Measurements from ENCODE around the gene COL9A2.

COL9A2 gene

DNA sequence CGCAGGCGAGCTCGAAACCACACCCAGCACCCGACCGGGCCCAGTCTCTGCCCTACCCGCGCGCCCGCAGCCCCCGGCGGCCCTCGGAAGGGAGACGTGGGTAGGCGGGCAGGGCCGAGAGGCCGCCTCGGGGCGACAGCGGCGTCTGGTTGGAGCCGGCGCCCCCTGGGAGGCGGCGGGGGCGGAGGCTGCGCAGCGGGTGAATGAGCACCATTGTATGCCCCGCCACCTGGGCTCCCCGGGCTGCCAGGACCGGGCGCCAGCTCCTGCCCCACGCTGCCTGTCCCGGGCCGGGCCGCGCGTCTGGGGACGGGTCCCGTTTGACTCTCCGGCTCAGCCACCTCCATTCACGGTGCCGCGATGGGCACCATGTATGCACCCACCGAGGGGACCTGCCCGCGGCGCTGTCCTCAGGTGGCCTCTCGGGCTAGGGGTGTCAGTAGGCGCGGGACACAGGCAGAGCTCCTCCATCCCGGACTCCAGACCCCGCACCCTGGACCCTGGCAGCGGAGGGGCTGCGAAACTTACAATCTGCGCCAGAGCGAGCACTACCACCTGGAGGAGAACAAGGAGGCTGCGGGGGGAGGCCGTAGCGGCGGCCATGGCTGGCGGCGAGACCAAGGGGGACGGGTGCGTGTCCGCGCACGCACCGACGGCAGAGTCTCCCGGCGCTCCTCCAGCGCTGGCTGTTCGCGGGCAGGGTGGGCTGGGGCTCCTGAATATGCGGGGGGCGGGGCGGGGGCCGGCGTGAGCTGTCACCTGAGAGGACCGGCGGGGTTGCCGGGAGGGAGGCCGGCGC, at the start of gene COL9A2:
Gene COL9A2, minus strand, starts transcription at position 692 of the 799 bp plus-strand sequence. Its CDS starts 89 bp downstream, at position 603.
- peak; percentile 18 for DNase-seq (ENCODE audit: low read depth)
- H3K4me3 ChIP-seq (ENCODE audit: low read length) = peak within 1 kb of the TSS; percentile 13
- TF ChIP-seq, protein P1, sequence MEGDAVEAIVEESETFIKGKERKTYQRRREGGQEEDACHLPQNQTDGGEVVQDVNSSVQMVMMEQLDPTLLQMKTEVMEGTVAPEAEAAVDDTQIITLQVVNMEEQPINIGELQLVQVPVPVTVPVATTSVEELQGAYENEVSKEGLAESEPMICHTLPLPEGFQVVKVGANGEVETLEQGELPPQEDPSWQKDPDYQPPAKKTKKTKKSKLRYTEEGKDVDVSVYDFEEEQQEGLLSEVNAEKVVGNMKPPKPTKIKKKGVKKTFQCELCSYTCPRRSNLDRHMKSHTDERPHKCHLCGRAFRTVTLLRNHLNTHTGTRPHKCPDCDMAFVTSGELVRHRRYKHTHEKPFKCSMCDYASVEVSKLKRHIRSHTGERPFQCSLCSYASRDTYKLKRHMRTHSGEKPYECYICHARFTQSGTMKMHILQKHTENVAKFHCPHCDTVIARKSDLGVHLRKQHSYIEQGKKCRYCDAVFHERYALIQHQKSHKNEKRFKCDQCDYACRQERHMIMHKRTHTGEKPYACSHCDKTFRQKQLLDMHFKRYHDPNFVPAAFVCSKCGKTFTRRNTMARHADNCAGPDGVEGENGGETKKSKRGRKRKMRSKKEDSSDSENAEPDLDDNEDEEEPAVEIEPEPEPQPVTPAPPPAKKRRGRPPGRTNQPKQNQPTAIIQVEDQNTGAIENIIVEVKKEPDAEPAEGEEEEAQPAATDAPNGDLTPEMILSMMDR (IDR thresholded peaks at IDR 0.05; ENCODE audit: insufficient read depth, low read depth, low read length, missing control alignments) = no peak

DNA sequence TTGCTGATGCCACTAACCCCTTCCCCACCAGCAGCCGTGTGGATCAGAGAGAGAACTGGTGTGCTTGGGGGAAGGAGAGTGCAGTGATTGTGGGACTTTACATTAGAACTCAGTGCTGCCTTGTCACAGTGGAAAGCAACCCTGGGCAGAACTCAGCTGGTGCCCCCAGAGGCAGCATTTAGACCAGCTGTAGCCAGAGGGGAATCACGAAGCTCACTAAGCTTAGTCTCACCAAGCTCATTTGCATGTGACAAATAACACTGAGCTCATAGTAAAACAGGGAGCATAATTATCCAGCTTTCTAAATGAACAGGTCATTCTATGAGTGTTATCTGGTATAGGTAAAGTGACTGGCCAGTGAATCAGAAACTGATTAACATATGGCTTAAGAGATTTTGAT, 46.6 kb upstream of the COL9A2 start:
- TF ChIP-seq, protein P1 (IDR thresholded peaks at IDR 0.05; ENCODE audit: insufficient read depth, low read depth, low read length, missing control alignments) = no peak
- no peak overlapping the region for H3K4me3 ChIP-seq (ENCODE audit: low read length)
- peak; percentile 60 for DNase-seq (ENCODE audit: low read depth)

DNA sequence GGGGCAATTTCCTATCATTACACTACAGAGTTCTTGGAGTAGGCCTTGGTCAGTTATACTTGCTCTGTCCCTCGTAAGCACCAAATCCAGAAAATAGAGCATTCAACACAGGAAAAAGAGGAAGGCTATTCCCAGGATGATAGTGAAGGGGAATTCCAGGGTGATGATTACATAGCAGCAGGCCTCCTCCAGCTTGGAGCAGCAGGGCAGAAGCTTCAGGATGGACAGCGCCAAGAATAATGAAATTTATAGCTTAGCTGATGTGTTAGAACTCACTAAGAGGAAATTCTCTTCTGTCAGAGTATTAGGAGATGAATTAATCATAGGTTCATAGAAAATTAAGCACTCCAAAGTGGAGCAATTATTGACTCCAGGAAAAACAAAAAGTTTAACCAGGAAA, 45.6 kb upstream of the COL9A2 start:
- H3K4me3 ChIP-seq (ENCODE audit: low read length) = no peak overlapping the region
- peak; percentile 29 for DNase-seq (ENCODE audit: low read depth)
- TF ChIP-seq, protein P1 (IDR thresholded peaks at IDR 0.05; ENCODE audit: insufficient read depth, low read depth, low read length, missing control alignments) = no peak

DNA sequence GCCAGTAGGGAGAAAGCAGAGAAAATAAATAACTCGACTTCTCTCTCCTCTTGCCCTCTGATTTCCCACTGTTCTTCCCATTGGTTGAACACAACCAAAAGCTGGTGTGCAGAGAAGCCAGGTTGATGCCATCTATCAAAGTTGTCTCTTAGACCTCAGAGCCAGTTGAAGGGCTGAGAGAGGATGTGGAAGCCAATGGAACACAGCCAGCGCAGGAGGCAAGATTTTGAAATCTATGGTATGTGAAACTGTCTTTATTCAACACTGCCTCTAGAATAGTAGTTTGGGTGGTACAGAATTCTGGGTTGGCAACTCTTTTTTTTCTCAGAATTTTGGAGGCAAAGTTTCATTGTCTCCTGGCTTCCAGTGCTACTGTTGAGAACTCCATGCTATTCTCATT, 45.1 kb upstream of the COL9A2 start:
- TF ChIP-seq, protein P1 (IDR thresholded peaks at IDR 0.05; ENCODE audit: insufficient read depth, low read depth, low read length, missing control alignments) = no peak
- no peak overlapping the region for H3K4me3 ChIP-seq (ENCODE audit: low read length)
- no peak for DNase-seq (ENCODE audit: low read depth)

DNA sequence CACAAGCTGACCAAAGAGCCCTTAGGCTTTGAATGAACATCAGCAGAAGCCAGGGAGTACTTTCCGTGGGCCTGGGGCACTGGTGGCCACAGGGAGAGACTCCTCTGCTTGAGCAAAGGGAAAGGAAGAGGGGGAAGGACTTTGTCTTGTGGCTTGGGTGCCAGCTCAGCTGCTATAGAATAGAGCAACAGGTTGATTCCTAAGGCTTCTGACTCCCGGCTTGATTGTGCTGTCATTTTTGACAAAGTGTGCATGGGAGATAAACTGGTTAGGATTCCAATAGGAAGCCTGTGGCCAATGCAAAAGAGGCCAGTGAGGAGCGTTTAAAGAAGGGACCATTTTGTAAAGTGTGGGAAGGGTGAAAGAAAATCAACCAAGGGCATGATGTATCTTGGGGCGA, 44.6 kb upstream of the COL9A2 start:
- no peak overlapping the region for H3K4me3 ChIP-seq (ENCODE audit: low read length)
- no peak for DNase-seq (ENCODE audit: low read depth)
- TF ChIP-seq, protein P1 (IDR thresholded peaks at IDR 0.05; ENCODE audit: insufficient read depth, low read depth, low read length, missing control alignments) = no peak

DNA sequence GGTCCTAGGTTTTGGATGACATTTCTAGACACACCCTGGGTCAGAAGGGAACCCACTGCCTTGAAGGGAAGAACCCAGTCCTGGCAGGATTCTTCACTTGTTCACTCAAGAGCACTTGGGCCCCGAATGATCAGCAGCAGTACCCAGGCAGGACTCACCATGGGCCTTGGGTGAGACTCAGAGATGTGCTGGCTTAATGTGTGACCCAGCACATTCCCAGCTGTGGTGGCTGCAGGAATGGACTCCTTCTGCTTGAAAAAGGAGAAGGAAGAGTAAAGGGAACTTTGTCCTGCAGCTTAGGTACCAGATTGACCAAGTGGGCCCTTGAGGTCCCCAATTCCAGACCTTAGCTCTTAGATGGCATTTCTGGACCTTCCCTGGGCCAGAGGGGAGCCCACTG, 44.1 kb upstream of the COL9A2 start:
- TF ChIP-seq, protein P1 (IDR thresholded peaks at IDR 0.05; ENCODE audit: insufficient read depth, low read depth, low read length, missing control alignments) = no peak
- DNase-seq (ENCODE audit: low read depth) = no peak
- H3K4me3 ChIP-seq (ENCODE audit: low read length) = no peak overlapping the region

DNA sequence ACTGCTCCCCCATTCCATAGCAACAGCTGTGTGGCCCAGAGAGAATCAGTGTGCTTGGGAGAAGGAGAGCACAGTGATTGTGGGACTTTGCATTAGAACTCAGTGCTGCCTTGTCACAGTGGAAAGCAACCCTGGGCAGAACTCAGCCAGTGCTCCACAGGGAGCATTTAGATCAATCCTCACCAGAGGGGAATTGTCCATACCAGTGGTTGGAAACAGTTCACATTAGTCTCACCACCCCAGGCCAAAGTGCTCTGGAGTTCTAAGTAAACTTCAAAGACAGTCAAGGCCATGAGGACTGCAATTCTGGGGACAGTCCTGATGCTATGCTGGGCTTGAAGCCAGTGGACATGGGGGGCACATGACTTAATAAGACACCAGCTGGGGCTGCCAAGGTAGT, 43.5 kb upstream of the COL9A2 start:
- TF ChIP-seq, protein P1 (IDR thresholded peaks at IDR 0.05; ENCODE audit: insufficient read depth, low read depth, low read length, missing control alignments) = no peak

More for the DNA sequence above, 43.5 kb upstream of the COL9A2 start:
- H3K4me3 ChIP-seq (ENCODE audit: low read length) = no peak overlapping the region
- no peak for DNase-seq (ENCODE audit: low read depth)
